Measurements from ENCODE around the gene TNRC18. TPM values are rescaled to one million over a fixed set of nuclear protein-coding genes. Genes with fewer than 3 reads are reported as not detected.
"Not testable (repeated sequence)": the region's sequence is repeated elsewhere in the genome, so short reads cannot be mapped to it uniquely, and the experiment has no call there.

The TNRC18 gene
- polyA plus RNA-seq, 1 of the 3 experiments (the other 2 are of a cell fraction) = 34.4 TPM

DNA sequence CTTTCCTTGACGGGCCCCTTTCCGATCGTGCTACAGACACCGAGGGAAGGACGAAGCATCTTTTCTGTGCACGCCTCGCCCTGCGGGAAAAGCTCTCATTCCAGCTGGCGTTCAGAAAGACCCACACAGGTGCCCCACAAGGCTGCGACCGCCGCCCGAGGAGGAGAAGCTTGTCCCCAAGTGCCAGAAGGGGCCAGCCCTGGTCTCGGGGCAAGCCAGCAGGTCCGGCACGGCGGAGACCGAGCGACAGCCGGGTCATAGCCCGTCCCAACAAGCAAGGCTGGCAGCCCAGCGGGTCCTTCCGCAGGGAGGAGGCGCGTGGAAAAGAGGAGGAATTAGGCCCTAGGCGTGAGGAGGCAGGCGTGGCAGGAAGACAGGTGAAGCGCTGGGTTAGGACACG is 62.7 kb downstream of the TNRC18 start:
- no peaks in the 10 kb centered on the region for H3K9me3 ChIP-seq
- no peaks in the 10 kb centered on the region for H3K27me3 ChIP-seq (ENCODE audit: insufficient read depth)
- peaks cover 49% of the 10 kb centered on the region for H4K20me1 ChIP-seq (ENCODE audit: insufficient read depth)
- no peaks in the 10 kb centered on the region for H3F3A ChIP-seq (replicated peaks; ENCODE audit: insufficient read depth)
- H3K27ac ChIP-seq (ENCODE audit: low read depth in 2 of 2, low read length in 1 of 2) = no peak overlapping the region
- peaks cover 86% of the 10 kb centered on the region for H3K79me2 ChIP-seq (ENCODE audit: insufficient read depth)
- no peak for DNase-seq
- H3K4me3 ChIP-seq (ENCODE audit: low read depth in 2 of 2, low read length in 1 of 2) = no peak overlapping the region
- TF ChIP-seq NFIC (IDR thresholded peaks at IDR 0.05; ENCODE audit: borderline replicate concordance) (no peak), YY1 (IDR thresholded peaks at IDR 0.05; ENCODE audit: low read depth) (no peak), MXI1 (IDR thresholded peaks at IDR 0.05; ENCODE audit: low read depth, low read length) (no peak), RXRA (IDR thresholded peaks at IDR 0.05; ENCODE audit: borderline replicate concordance, low read depth) (no peak), TAF1 (IDR thresholded peaks at IDR 0.05; ENCODE audit: borderline replicate concordance, low read depth, low read length) (no peak), SMC3 (IDR thresholded peaks at IDR 0.05; ENCODE audit: low read depth, low read length) (no peak)
- peaks cover 50 to 54% of the 10 kb centered on the region in 2 experiments for H3K36me3 ChIP-seq (replicated peaks in 1 of 2; ENCODE audit: control insufficient read depth in 1 of 2, insufficient read depth in 2 of 2, low read length in 1 of 2)
- WGBS (ENCODE audit: low lambda C conversion rate) = 99% methylated on average over 29 of the region's 29 CpGs
- POLR2A ChIA-PET = no interaction called here
- CTCF ChIA-PET = interaction anchor here (0.7 to 7.9 kb wide), 3 partner anchors 90 to 133 kb away, joined by 3 to 150 read pairs (median 8); no protein-coding TSS in a partner anchor
- H3K4me1 ChIP-seq (ENCODE audit: control insufficient read depth in 1 of 2, insufficient read depth in 2 of 2, low read depth in 1 of 2, low read length in 1 of 2) = no peaks in the 10 kb centered on the region
- H3K4me2 ChIP-seq = no peak overlapping the region
- H2AFZ ChIP-seq (ENCODE audit: low read depth) = no peak overlapping the region
- H3K9me2 ChIP-seq = no peaks in the 10 kb centered on the region
- H3K9ac ChIP-seq = no peak overlapping the region

DNA sequence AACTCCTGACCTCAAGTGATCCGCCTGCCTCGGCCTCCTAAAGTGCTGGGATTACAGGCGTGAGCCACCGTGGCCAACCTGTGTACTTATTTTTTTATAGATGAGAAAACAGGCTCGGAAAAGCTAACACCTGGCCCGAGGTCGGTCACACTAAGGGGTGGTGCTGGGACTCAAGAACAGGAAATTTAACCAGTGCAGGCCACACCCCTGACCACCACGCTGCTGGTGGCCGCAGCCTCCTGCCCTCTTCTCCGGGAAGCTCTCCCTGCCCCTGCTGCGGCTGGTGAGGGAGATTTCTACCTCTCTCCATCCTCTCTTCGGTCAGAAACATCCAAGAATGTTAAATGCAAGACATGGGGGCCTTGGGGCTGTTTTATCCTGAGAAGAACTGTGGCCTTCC is 63.2 kb downstream of the TNRC18 start:
- POLR2A ChIA-PET = interaction anchor here (0.6 kb wide), 1 partner anchor 37 kb away, joined by 3 read pairs; no protein-coding TSS in a partner anchor
- H3K27me3 ChIP-seq (ENCODE audit: insufficient read depth) = no peaks in the 10 kb centered on the region
- H2AFZ ChIP-seq (ENCODE audit: low read depth) = no peak overlapping the region
- no peak overlapping the region for H3K9ac ChIP-seq
- H3K9me2 ChIP-seq = no peaks in the 10 kb centered on the region
- H4K20me1 ChIP-seq (ENCODE audit: insufficient read depth) = peaks cover 48% of the 10 kb centered on the region
- no peak overlapping the region for H3K27ac ChIP-seq (ENCODE audit: low read depth in 2 of 2, low read length in 1 of 2)
- H3K4me2 ChIP-seq = no peak overlapping the region
- H3K36me3 ChIP-seq (replicated peaks in 1 of 2; ENCODE audit: control insufficient read depth in 1 of 2, insufficient read depth in 2 of 2, low read length in 1 of 2) = peaks cover 53 to 54% of the 10 kb centered on the region in 2 experiments
- H3K79me2 ChIP-seq (ENCODE audit: insufficient read depth) = peaks cover 86% of the 10 kb centered on the region
- H3K4me1 ChIP-seq (ENCODE audit: control insufficient read depth in 1 of 2, insufficient read depth in 2 of 2, low read depth in 1 of 2, low read length in 1 of 2) = peaks cover 0 to 1% of the 10 kb centered on the region in 2 experiments; a peak in 1 of 4 replicates
- no peaks in the 10 kb centered on the region for H3K9me3 ChIP-seq
- DNase-seq = no peak
- no peak for TF ChIP-seq CHD2 (IDR thresholded peaks at IDR 0.05; ENCODE audit: low read length, partially characterized antibody)
- no peak for TF ChIP-seq MXI1 (IDR thresholded peaks at IDR 0.05; ENCODE audit: low read depth, low read length)
- CTCF ChIA-PET = interaction anchor here (0.7 to 7.9 kb wide), 4 partner anchors 63 to 134 kb away, joined by 3 to 150 read pairs (median 6); partner anchors contain the start of gene TNRC18
- WGBS (ENCODE audit: low lambda C conversion rate) = 91% methylated on average over 12 of the region's 12 CpGs
- H3F3A ChIP-seq (replicated peaks; ENCODE audit: insufficient read depth) = no peaks in the 10 kb centered on the region
- H3K4me3 ChIP-seq (ENCODE audit: low read depth in 2 of 2, low read length in 1 of 2) = no peak overlapping the region

DNA sequence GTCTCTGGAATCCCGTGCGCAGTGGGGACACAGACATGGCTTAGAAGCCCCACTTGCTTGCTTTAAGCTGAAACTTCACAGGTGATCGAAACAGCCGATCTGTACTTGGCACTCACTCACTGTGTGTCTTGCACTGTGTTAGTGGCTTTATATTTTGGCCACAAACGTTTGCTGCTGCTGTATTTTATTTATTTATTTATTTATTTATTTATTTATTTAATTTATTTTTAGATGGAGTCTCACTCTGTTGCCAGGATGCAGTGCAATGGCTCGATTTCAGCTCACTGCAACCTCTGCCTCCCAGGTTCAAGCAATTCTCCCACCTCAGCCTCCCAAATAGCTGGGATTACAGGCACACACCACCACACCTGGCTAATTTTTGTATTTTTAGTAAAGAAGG is 63.6 kb downstream of the TNRC18 start:
- WGBS (ENCODE audit: low lambda C conversion rate) = 87% methylated on average over 6 of the region's 6 CpGs
- H3K27me3 ChIP-seq (ENCODE audit: insufficient read depth); H3K4me2 ChIP-seq; H3K9me2 ChIP-seq; H2AFZ ChIP-seq (ENCODE audit: low read depth); H3K4me1 ChIP-seq (ENCODE audit: control insufficient read depth in 1 of 2, insufficient read depth in 2 of 2, low read depth in 1 of 2, low read length in 1 of 2); H3K4me3 ChIP-seq (ENCODE audit: low read depth in 2 of 2, low read length in 1 of 2); DNase-seq; H3F3A ChIP-seq (replicated peaks; ENCODE audit: insufficient read depth); H3K9me3 ChIP-seq; H3K9ac ChIP-seq; H3K27ac ChIP-seq (ENCODE audit: low read depth in 2 of 2, low read length in 1 of 2): not testable (repeated sequence)
- H3K36me3 ChIP-seq (replicated peaks in 1 of 2; ENCODE audit: control insufficient read depth in 1 of 2, insufficient read depth in 2 of 2, low read length in 1 of 2) = peaks cover 54 to 57% of the 10 kb centered on the region in 2 experiments
- POLR2A ChIA-PET = interaction anchor here (0.6 kb wide), 1 partner anchor 37 kb away, joined by 3 read pairs; no protein-coding TSS in a partner anchor
- CTCF ChIA-PET = interaction anchor here (0.9 to 7.9 kb wide), 3 partner anchors 63 to 119 kb away, joined by 4 to 150 read pairs (median 8); partner anchors contain the start of gene TNRC18
- H4K20me1 ChIP-seq (ENCODE audit: insufficient read depth) = peaks cover 48% of the 10 kb centered on the region
- peaks cover 86% of the 10 kb centered on the region for H3K79me2 ChIP-seq (ENCODE audit: insufficient read depth)

Measured in SK-N-SH (cell line).